SK-N-SH (cell line): Measurements from ENCODE around the gene C11orf68. TPM values are rescaled to one million over a fixed set of nuclear protein-coding genes. Genes with fewer than 3 reads are reported as not detected.

Experiments
- CTCF ChIA-PET: fragments of 300-600, 350-600 bp; formaldehyde crosslinking; extraction: SDS; loops from one replicate; lab custom pipeline; 2021; lab: Yijun Ruan, JAX
- POLR2A ChIA-PET: fragments of 350-600 bp; sonication (Branson Sonifier 250); formaldehyde crosslinking; extraction: SDS; loops from one replicate; lab custom pipeline; 2020; ENCODE audit warnings: antibody characterized with exemption, inconsistent platforms; lab: Yijun Ruan, JAX
- DNase-seq: peaks from one replicate; pipeline ENCODE4 v3.0.0; 2012
- H2AFZ ChIP-seq: fragments of 200-600 bp; sonication (generic); 2 replicates; pipeline ENCODE4 v1.8.1; 2016; ENCODE audit warnings: antibody characterized with exemption, mild to moderate bottlenecking, low read depth
- H3F3A ChIP-seq: fragments of 200-600 bp; sonication (generic); replicated peaks from 2 replicates; pipeline ENCODE3; 2016; ENCODE audit warnings: antibody characterized with exemption, mild to moderate bottlenecking; ENCODE audit not compliant: insufficient read depth
- H3K27ac ChIP-seq, 2 experiments: fragments of 200-500 bp in 1 of 2; fragments of 200-600 bp in 1 of 2; sonication (Bioruptor generic) in 1 of 2; sonication (generic), shearing (Covaris generic) in 1 of 2; 2 replicates each; pipeline versions ENCODE4 v1.5.1 to v1.6.1; 2014 to 2016; ENCODE audit warnings: low read depth in 2 of 2, inconsistent platforms in 1 of 2, low read length in 1 of 2, mild to moderate bottlenecking in 1 of 2, mixed read lengths in 1 of 2
- H3K27me3 ChIP-seq: fragments of 200-600 bp; sonication (generic), shearing (Covaris generic); 2 replicates; pipeline ENCODE4 v1.6.1; 2016; ENCODE audit warnings: mixed run types; ENCODE audit not compliant: insufficient read depth
- H3K36me3 ChIP-seq, 2 experiments: fragments of 200-500 bp in 1 of 2; fragments of 200-600 bp in 1 of 2; sonication (Bioruptor generic) in 1 of 2; sonication (generic) in 1 of 2; replicated peaks in 1 of 2; 2 replicates each; pipeline versions ENCODE3 to v1.5.1; 2014 to 2016; ENCODE audit warnings: low read length in 1 of 2, mild to moderate bottlenecking in 1 of 2; ENCODE audit not compliant: insufficient read depth in 2 of 2, control insufficient read depth in 1 of 2
- H3K4me1 ChIP-seq, 2 experiments: fragments of 200-500 bp in 1 of 2; fragments of 200-600 bp in 1 of 2; sonication (Bioruptor generic) in 1 of 2; sonication (generic), shearing (Covaris generic) in 1 of 2; 2 replicates each; pipeline versions ENCODE4 v1.5.1 to v1.6.1; 2014 to 2016; ENCODE audit warnings: low read depth in 1 of 2, low read length in 1 of 2, mixed run types in 1 of 2; ENCODE audit not compliant: insufficient read depth in 2 of 2, control insufficient read depth in 1 of 2
- H3K4me2 ChIP-seq: fragments of 200-600 bp; sonication (generic), shearing (Covaris generic); 2 replicates; pipeline ENCODE4 v1.6.1; 2017; ENCODE audit warnings: mixed run types
- H3K4me3 ChIP-seq, 2 experiments: fragments of 200-500 bp in 1 of 2; fragments of 200-600 bp in 1 of 2; sonication (Bioruptor generic) in 1 of 2; sonication (generic), shearing (Covaris generic) in 1 of 2; 2 replicates each; pipeline versions ENCODE4 v1.5.1 to v1.8.1; 2014 to 2016; ENCODE audit warnings: low read depth in 2 of 2, inconsistent platforms in 1 of 2, low read length in 1 of 2, mild to moderate bottlenecking in 1 of 2, mixed read lengths in 1 of 2, moderate library complexity in 1 of 2
- H3K79me2 ChIP-seq: fragments of 200-600 bp; sonication (generic); 2 replicates; pipeline ENCODE4 v1.8.1; 2017; ENCODE audit warnings: mild to moderate bottlenecking; ENCODE audit not compliant: insufficient read depth
- H3K9ac ChIP-seq: fragments of 200-600 bp; sonication (generic); 2 replicates; pipeline ENCODE4 v1.6.1; 2017; ENCODE audit warnings: mixed run types
- H3K9me2 ChIP-seq: fragments of 200-600 bp; sonication (generic); 2 replicates; pipeline ENCODE4 v1.6.1; 2017; ENCODE audit warnings: mixed run types
- H3K9me3 ChIP-seq: fragments of 200-600 bp; sonication (generic); 2 replicates; pipeline ENCODE4 v1.6.1; 2017; ENCODE audit warnings: mixed run types, mild to moderate bottlenecking, moderate library complexity
- H4K20me1 ChIP-seq: fragments of 200-600 bp; sonication (generic); 2 replicates; pipeline ENCODE4 v1.6.1; 2017; ENCODE audit warnings: mild to moderate bottlenecking, mixed run types; ENCODE audit not compliant: insufficient read depth
- CHD2 ChIP-seq: fragments of 150-350 bp; IDR thresholded peaks from 2 replicates; pipeline ENCODE4 v1.6.1; 2018; ENCODE audit warnings: low read length; ENCODE audit not compliant: partially characterized antibody
- FOSL2 ChIP-seq: IDR thresholded peaks from 2 replicates; pipeline ENCODE4 v1.4.0; 2012; ENCODE audit warnings: low read depth, mild to moderate bottlenecking, moderate library complexity, borderline replicate concordance
- FOXM1 ChIP-seq: IDR thresholded peaks from 2 replicates; pipeline ENCODE4 v1.4.0; 2012; ENCODE audit warnings: low read depth, mild to moderate bottlenecking
- GABPA ChIP-seq: IDR thresholded peaks from 2 replicates; pipeline ENCODE4 v1.4.0; 2012; ENCODE audit warnings: low read depth, mild to moderate bottlenecking
- JUND ChIP-seq: IDR thresholded peaks from 2 replicates; pipeline ENCODE4 v1.4.0; 2012
- MEF2A ChIP-seq: IDR thresholded peaks from 2 replicates; pipeline ENCODE4 v1.4.0; 2012; ENCODE audit warnings: low read depth, borderline replicate concordance
- NRF1 ChIP-seq: IDR thresholded peaks from 2 replicates; pipeline ENCODE4 v1.6.1; 2012; ENCODE audit warnings: low read depth, mild to moderate bottlenecking, low read length
- RAD21 ChIP-seq: IDR thresholded peaks from 2 replicates; pipeline ENCODE4 v1.6.1; 2012; ENCODE audit warnings: mild to moderate bottlenecking, low read length
- SIN3A ChIP-seq: IDR thresholded peaks from 2 replicates; pipeline ENCODE4 v1.6.1; 2012; ENCODE audit warnings: low read depth, mild to moderate bottlenecking, low read length, moderate library complexity, borderline replicate concordance
- SMC3 ChIP-seq: IDR thresholded peaks from 2 replicates; pipeline ENCODE4 v1.6.1; 2012; ENCODE audit warnings: low read depth, low read length, improper control_type of control experiment
- TAF1 ChIP-seq: IDR thresholded peaks from 2 replicates; pipeline ENCODE4 v1.6.1; 2012; ENCODE audit warnings: low read depth, mild to moderate bottlenecking, low read length, moderate library complexity, borderline replicate concordance
- USF1 ChIP-seq: IDR thresholded peaks from 2 replicates; pipeline ENCODE4 v1.4.0; 2012; ENCODE audit warnings: low read depth, borderline replicate concordance
- USF2 ChIP-seq: fragments of 150-350 bp; IDR thresholded peaks from 2 replicates; pipeline ENCODE4 v1.6.1; 2017; ENCODE audit warnings: antibody characterized with exemption, low read length, low read depth, borderline replicate concordance
- YY1 ChIP-seq: IDR thresholded peaks from 2 replicates; pipeline ENCODE4 v1.4.0; 2012; ENCODE audit warnings: low read depth, mild to moderate bottlenecking
- WGBS: methylation state at CpG from one replicate; pipeline ENCODE4 v1.1.6; 2017; ENCODE audit warnings: low lambda C conversion rate; 5-methylcytosine and 5-hydroxymethylcytosine counted together
- polyA plus RNA-seq, 3 experiments: library from polyadenylated mRNA; depleted of rRNA; stranded (reverse); fragments of >200 nt; gene quantifications; 2 replicates each; pipeline ENCODE4 v1.2.3, GENCODE V29; 2012
- TF ChIP-seq, protein P1 (sequence below): IDR thresholded peaks from 2 replicates; pipeline ENCODE4 v1.4.0; 2012; ENCODE audit warnings: low read depth, borderline replicate concordance

Gene C11orf68
- polyA plus RNA-seq, 1 of the 3 experiments (the other 2 are of a cell fraction) = 65.3 TPM

GRCh38 chr11:65958774-65959420, 40.0 kb upstream of the C11orf68 start:
- CTCF ChIA-PET = interaction anchor here (0.7 to 1.8 kb wide), 4 partner anchors 71 to 177 kb away, joined by 3 to 9 read pairs (median 4); partner anchors contain the start of genes FIBP and MUS81
- peaks cover 4% of the 10 kb centered on the region for H3F3A ChIP-seq
- H3K79me2 ChIP-seq = peaks cover 30% of the 10 kb centered on the region
- POLR2A ChIA-PET = no interaction called here
- peaks cover 0 to 2% of the 10 kb centered on the region in 2 experiments for H3K36me3 ChIP-seq
- DNase-seq = no peak
- H3K27me3 ChIP-seq = no peaks in the 10 kb centered on the region
- 90% methylated on average over 11 of the region's 17 CpGs for WGBS
- TF ChIP-seq JUND (no peak), FOXM1 (no peak), YY1 (no peak), USF1 (no peak), RAD21 (no peak), CHD2 (no peak), TAF1 (no peak)
- H3K4me2 ChIP-seq = no peak overlapping the region
- no peak overlapping the region for H3K27ac ChIP-seq
- H3K4me1 ChIP-seq = peaks cover 8 to 14% of the 10 kb centered on the region in 2 experiments; a peak in 3 of 4 replicates
- no peaks in the 10 kb centered on the region for H3K9me2 ChIP-seq
- peaks cover 5% of the 10 kb centered on the region; the same call in 1 of the 2 replicates for H4K20me1 ChIP-seq
- H3K4me3 ChIP-seq = no peak overlapping the region
- no peak overlapping the region for H2AFZ ChIP-seq
- H3K9me3 ChIP-seq = no peaks in the 10 kb centered on the region
- H3K9ac ChIP-seq = no peak overlapping the region

GRCh38 chr11:65958291-65958690, 39.4 kb upstream of the C11orf68 start:
- Histone ChIP-seq H4K20me1 (no peaks in the 10 kb centered on the region; the same call in 1 of the 2 replicates), H3K4me3 (no peak overlapping the region), H3K9me3 (no peaks in the 10 kb centered on the region), H3K27me3 (no peaks in the 10 kb centered on the region), H3K4me1 (peaks cover 8 to 12% of the 10 kb centered on the region in 2 experiments; a peak in 3 of 4 replicates), H3F3A (peaks cover 4% of the 10 kb centered on the region), H2AFZ (no peak overlapping the region), H3K79me2 (peaks cover 24% of the 10 kb centered on the region), H3K36me3 (no peaks in the 10 kb centered on the region), H3K9ac (no peak overlapping the region), H3K9me2 (no peaks in the 10 kb centered on the region), H3K4me2 (no peak overlapping the region), H3K27ac (no peak overlapping the region)
- ChIA-PET POLR2A (no interaction called here), CTCF (interaction anchor here (0.8 to 1.8 kb wide), 3 partner anchors 74 to 177 kb away, joined by 3 to 9 read pairs (median 3); partner anchors contain the start of gene MUS81)
- WGBS = 97% methylated on average over 3 of the region's 4 CpGs
- DNase-seq = no peak
- no peak for TF ChIP-seq MEF2A
- no peak for TF ChIP-seq CHD2
- TF ChIP-seq, protein P1, sequence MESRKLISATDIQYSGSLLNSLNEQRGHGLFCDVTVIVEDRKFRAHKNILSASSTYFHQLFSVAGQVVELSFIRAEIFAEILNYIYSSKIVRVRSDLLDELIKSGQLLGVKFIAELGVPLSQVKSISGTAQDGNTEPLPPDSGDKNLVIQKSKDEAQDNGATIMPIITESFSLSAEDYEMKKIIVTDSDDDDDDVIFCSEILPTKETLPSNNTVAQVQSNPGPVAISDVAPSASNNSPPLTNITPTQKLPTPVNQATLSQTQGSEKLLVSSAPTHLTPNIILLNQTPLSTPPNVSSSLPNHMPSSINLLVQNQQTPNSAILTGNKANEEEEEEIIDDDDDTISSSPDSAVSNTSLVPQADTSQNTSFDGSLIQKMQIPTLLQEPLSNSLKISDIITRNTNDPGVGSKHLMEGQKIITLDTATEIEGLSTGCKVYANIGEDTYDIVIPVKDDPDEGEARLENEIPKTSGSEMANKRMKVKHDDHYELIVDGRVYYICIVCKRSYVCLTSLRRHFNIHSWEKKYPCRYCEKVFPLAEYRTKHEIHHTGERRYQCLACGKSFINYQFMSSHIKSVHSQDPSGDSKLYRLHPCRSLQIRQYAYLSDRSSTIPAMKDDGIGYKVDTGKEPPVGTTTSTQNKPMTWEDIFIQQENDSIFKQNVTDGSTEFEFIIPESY = no peak
- no peak for TF ChIP-seq SMC3
- no peak for TF ChIP-seq NRF1
- no peak for TF ChIP-seq FOSL2
- no peak for TF ChIP-seq USF2
- TF ChIP-seq SIN3A = no peak
- TF ChIP-seq GABPA = no peak
